CD4-positive, alpha-beta memory T cell (primary cell): ENCODE results near the gene ZNF740. TPM values are rescaled to one million over a fixed set of nuclear protein-coding genes. Genes with fewer than 3 reads are reported as not detected.
"Not testable (repeated sequence)": the region's sequence is repeated elsewhere in the genome, so short reads cannot be mapped to it uniquely, and the experiment has no call there.

ENCODE experiments used
- CTCF ChIA-PET: fragments of 350-600 bp; sonication (Branson Sonifier 250); formaldehyde crosslinking; loops from one replicate; lab custom pipeline; 2021; ENCODE audit warnings: inconsistent platforms; ENCODE audit not compliant: partially characterized antibody; lab: Charles Lee
- POLR2A ChIA-PET: fragments of 350-600 bp; sonication (Branson Sonifier 250); formaldehyde crosslinking; loops from one replicate; lab custom pipeline; 2021; ENCODE audit not compliant: partially characterized antibody; lab: Charles Lee
- DNase-seq, 5 donors: peaks; one replicate each; pipeline versions ENCODE4 v3.0.0 to v3.0.0-alpha.2; 2020 to 2022; ENCODE audit warnings: mixed read lengths in 1 of 5
- H3K27ac ChIP-seq: one replicate; pipeline ENCODE4 v1.7.0; 2013; ENCODE audit warnings: low read depth, low read length
- H3K27me3 ChIP-seq: 2 replicates; pipeline ENCODE4 v1.7.0; 2013; ENCODE audit warnings: mild to moderate bottlenecking, low read length, moderate library complexity; ENCODE audit not compliant: insufficient read depth
- H3K36me3 ChIP-seq: 2 replicates; pipeline ENCODE4 v1.7.0; 2013; ENCODE audit warnings: mild to moderate bottlenecking, low read length, moderate library complexity; ENCODE audit not compliant: insufficient read depth
- H3K4me1 ChIP-seq: 2 replicates; pipeline ENCODE4 v1.7.0; 2013; ENCODE audit warnings: mild to moderate bottlenecking, low read length, moderate library complexity; ENCODE audit not compliant: insufficient read depth
- H3K4me3 ChIP-seq, 2 donors: one replicate each; pipeline ENCODE4 v1.7.0; 2013; ENCODE audit warnings: low read length in 2 of 2, mild to moderate bottlenecking in 1 of 2
- H3K9me3 ChIP-seq, 2 donors: one replicate each; pipeline ENCODE4 v1.7.0; 2013; ENCODE audit warnings: low read length in 2 of 2, control low read depth in 1 of 2; ENCODE audit not compliant: control insufficient read depth in 1 of 2
- H3K27ac Mint-ChIP-seq, 7 donors: one replicate each; pipeline ENCODE4 v1.8.0; 2020 to 2021; ENCODE audit warnings: mixed read lengths in 7 of 7, mild to moderate bottlenecking in 6 of 7, inconsistent platforms in 3 of 7, moderate library complexity in 3 of 7
- H3K27me3 Mint-ChIP-seq, 2 donors: one replicate each; pipeline ENCODE4 v1.8.0; 2020 to 2021; ENCODE audit warnings: mixed read lengths in 2 of 2
- H3K36me3 Mint-ChIP-seq, 2 donors: one replicate each; pipeline ENCODE4 v1.8.0; 2020 to 2021; ENCODE audit warnings: mixed read lengths in 2 of 2, inconsistent platforms in 1 of 2, mild to moderate bottlenecking in 1 of 2
- H3K4me1 Mint-ChIP-seq, 4 donors: one replicate each; pipeline ENCODE4 v1.8.0; 2020 to 2021; ENCODE audit warnings: mixed read lengths in 4 of 4, mild to moderate bottlenecking in 1 of 4
- H3K4me3 Mint-ChIP-seq, 8 donors: one replicate each; pipeline ENCODE4 v1.8.0; 2020 to 2021; ENCODE audit warnings: mixed read lengths in 8 of 8, mild to moderate bottlenecking in 7 of 8, moderate library complexity in 6 of 8, inconsistent platforms in 3 of 8
- H3K9me3 Mint-ChIP-seq, 8 donors: one replicate each; pipeline ENCODE4 v1.8.0; 2020 to 2021; ENCODE audit warnings: mixed read lengths in 8 of 8, mild to moderate bottlenecking in 5 of 8, inconsistent platforms in 3 of 8, moderate library complexity in 1 of 8
- intact Hi-C: fragments of 100-400 bp; cut with micrococcal nuclease; formaldehyde crosslinking; loops from one replicate; pipeline ENCODE4 v1.15.1; 2023
- polyA plus RNA-seq, 2 donors: library from polyadenylated mRNA; unstranded; fragments of 300-500 nt; fragmentation: Illumina TruSeq; gene quantifications; one replicate each; pipeline ENCODE4 v1.2.3, GENCODE V29; 2021
- total RNA-seq, 2 experiments: library from RNA; stranded (reverse); gene quantifications; one replicate each; pipeline ENCODE4 v1.2.3, GENCODE V29; 2021

Gene ZNF740
- total and polyA plus RNA-seq, 4 experiments from 2014 or later: 0.90 to 113 (median 56.1) TPM

- H3K4me3 ChIP-seq, H3K9me3 ChIP-seq, H3K27me3 Mint-ChIP-seq, intact Hi-C loops, DNase-seq, H3K27me3 ChIP-seq, H3K9me3 Mint-ChIP-seq: not testable (repeated sequence)
- Mint-ChIP-seq H3K4me3 (peak overlapping the region in 3 of 8 donors; percentile 34 to 96 (median 89)), H3K27ac (peak overlapping the region in 6 of 7 donors; percentile 72 to 98 (median 97)), H3K4me1 (peaks cover 26 to 46% (median 38%) of the 10 kb centered on the region in 4 donors), H3K36me3 (peaks cover 6 to 27% of the 10 kb centered on the region in 2 donors)
- ChIA-PET POLR2A (interaction anchor here (1.2 to 17.3 kb wide), 5 partner anchors 24 to 322 kb away, joined by 3 to 463 read pairs (median 25); partner anchors contain the start of genes ITGB7, PFDN5 and TARBP2), CTCF (interaction anchor here (0.6 to 4.3 kb wide), 2 partner anchors 20 to 37 kb away, joined by 3 to 51 read pairs; no protein-coding TSS in a partner anchor)
- H3K27ac ChIP-seq: peak overlapping the region; percentile 89
- H3K36me3 ChIP-seq: peaks cover 17% of the 10 kb centered on the region
- H3K4me1 ChIP-seq: peaks cover 40% of the 10 kb centered on the region
Observed at GRCh38 chr12:53178803-53179202, 1.7 kb upstream of the ZNF740 start.

- Histone ChIP-seq H3K36me3 (peaks cover 22% of the 10 kb centered on the region), H3K4me3 (peak overlapping the region; percentile 56 to 74), H3K4me1 (peaks cover 47% of the 10 kb centered on the region), H3K9me3 (no peaks in the 10 kb centered on the region), H3K27ac (peak overlapping the region; percentile 89), H3K27me3 (no peaks in the 10 kb centered on the region)
- DNase-seq: no peak
- Mint-ChIP-seq H3K4me1 (peaks cover 33 to 56% (median 45%) of the 10 kb centered on the region in 4 donors), H3K36me3 (peaks cover 9 to 35% of the 10 kb centered on the region in 2 donors), H3K27ac (peak overlapping the region; percentile 88 to 98 (median 97)), H3K9me3 (peaks cover 0 to 2% (median 0%) of the 10 kb centered on the region in 8 donors), H3K27me3 (no peaks in the 10 kb centered on the region), H3K4me3 (peak overlapping the region; percentile 89 to 96 (median 90))
- CTCF ChIA-PET: interaction anchor here (0.9 to 4.3 kb wide), 7 partner anchors 15 to 165 kb away, joined by 3 to 51 read pairs (median 9); no protein-coding TSS in a partner anchor
- intact Hi-C loops: loop anchor here (1.0 to 2.0 kb wide), 14 partner anchors 11 to 321 kb away; partner anchors contain the start of genes AAAS, EIF4B, ESPL1 and MYG1
- POLR2A ChIA-PET: interaction anchor here (0.7 to 17.3 kb wide), 23 partner anchors 16 to 321 kb away, joined by 3 to 463 read pairs (median 9); partner anchors contain the start of genes AAAS, EIF4B, ESPL1 and ITGB7
Observed at GRCh38 chr12:53179687-53180219, 769 bp upstream of the ZNF740 start.

GRCh38 chr12:53180931-53181645 lies 566 bp downstream of the ZNF740 start:
- peaks cover 50% of the 10 kb centered on the region for H3K4me1 ChIP-seq
- CTCF ChIA-PET: interaction anchor here (0.6 to 4.3 kb wide), 16 partner anchors 9 to 164 kb away, joined by 3 to 51 read pairs (median 8); partner anchors contain the start of gene PFDN5
- peak in 1 of 5 donors; percentile 16 for DNase-seq
- intact Hi-C loops: loop anchor here (1.0 to 2.0 kb wide), 14 partner anchors 9 to 320 kb away; partner anchors contain the start of genes AAAS, EIF4B, ESPL1 and MYG1
- peaks cover 36% of the 10 kb centered on the region for H3K36me3 ChIP-seq
- Mint-ChIP-seq H3K4me1 (peaks cover 35 to 66% (median 49%) of the 10 kb centered on the region in 4 donors), H3K27me3 (no peaks in the 10 kb centered on the region), H3K36me3 (peaks cover 21 to 48% of the 10 kb centered on the region in 2 donors), H3K4me3 (peak overlapping the region; percentile 90 to 96 (median 91)), H3K9me3 (peaks cover 0 to 2% (median 0%) of the 10 kb centered on the region in 8 donors), H3K27ac (peak overlapping the region; percentile 88 to 98 (median 93))
- POLR2A ChIA-PET: interaction anchor here (0.8 to 17.3 kb wide), 27 partner anchors 11 to 320 kb away, joined by 3 to 463 read pairs (median 8); partner anchors contain the start of genes AAAS, EIF4B, ESPL1 and ITGB7
- no peaks in the 10 kb centered on the region for H3K27me3 ChIP-seq
- H3K9me3 ChIP-seq: no peaks in the 10 kb centered on the region
- H3K4me3 ChIP-seq: peak overlapping the region; percentile 56 to 74
- peak overlapping the region; percentile 89 for H3K27ac ChIP-seq

- no peak for DNase-seq
- H3K4me3 Mint-ChIP-seq: peak overlapping the region; percentile 90 to 96 (median 91)
- peaks cover 44% of the 10 kb centered on the region for H3K36me3 ChIP-seq
- H3K27me3 Mint-ChIP-seq: no peaks in the 10 kb centered on the region
- no peaks in the 10 kb centered on the region for H3K27me3 ChIP-seq
- no peaks in the 10 kb centered on the region for H3K9me3 ChIP-seq
- intact Hi-C loops: loop anchor here (2.0 kb wide), 4 partner anchors 19 to 319 kb away; partner anchors contain the start of genes PRR13 and TARBP2
- H3K4me3 ChIP-seq: peak overlapping the region; percentile 56 to 74
- peaks cover 0 to 2% (median 0%) of the 10 kb centered on the region in 8 donors for H3K9me3 Mint-ChIP-seq
- ChIA-PET CTCF (interaction anchor here (0.6 to 4.3 kb wide), 14 partner anchors 8 to 163 kb away, joined by 3 to 51 read pairs (median 8); partner anchors contain the start of gene PFDN5), POLR2A (interaction anchor here (0.5 to 17.3 kb wide), 11 partner anchors 21 to 319 kb away, joined by 3 to 463 read pairs (median 9); partner anchors contain the start of genes ESPL1, ITGB7, MYG1 and PFDN5)
- peak overlapping the region; percentile 89 for H3K27ac ChIP-seq
- H3K4me1 Mint-ChIP-seq: peaks cover 35 to 70% (median 49%) of the 10 kb centered on the region in 4 donors
- H3K4me1 ChIP-seq: peaks cover 50% of the 10 kb centered on the region
- peaks cover 30 to 56% of the 10 kb centered on the region in 2 donors for H3K36me3 Mint-ChIP-seq
- peak overlapping the region; percentile 13 to 94 (median 88) for H3K27ac Mint-ChIP-seq
Observed at GRCh38 chr12:53181935-53182334, 1.4 kb downstream of the ZNF740 start.

GRCh38 chr12:53182903-53183302 lies 2.4 kb downstream of the ZNF740 start:
- ChIA-PET CTCF (interaction anchor here (1.1 to 3.7 kb wide), 7 partner anchors 9 to 162 kb away, joined by 3 to 28 read pairs (median 8); partner anchors contain the start of gene PFDN5), POLR2A (interaction anchor here (0.9 to 17.3 kb wide), 8 partner anchors 10 to 117 kb away, joined by 3 to 463 read pairs (median 4); partner anchors contain the start of genes ESPL1 and ITGB7)
- intact Hi-C loops: no loop called here

GRCh38 chr12:53184828-53185227 lies 4.3 kb downstream of the ZNF740 start:
- H3K27ac ChIP-seq: no peak overlapping the region
- peaks cover 39% of the 10 kb centered on the region for H3K4me1 ChIP-seq
- ChIA-PET POLR2A (interaction anchor here (0.9 to 17.3 kb wide), 3 partner anchors 18 to 36 kb away, joined by 3 to 463 read pairs (median 6); partner anchors contain the start of gene ITGB7), CTCF (interaction anchor here (1.2 to 1.4 kb wide), 5 partner anchors 10 to 29 kb away, joined by 3 to 9 read pairs (median 4); no protein-coding TSS in a partner anchor)
- Mint-ChIP-seq H3K4me3 (peak overlapping the region in 1 of 8 donors; percentile 20), H3K36me3 (peaks cover 38 to 76% of the 10 kb centered on the region in 2 donors), H3K27ac (peak overlapping the region in 6 of 7 donors; percentile 38 to 91 (median 65)), H3K9me3 (peaks cover 0 to 2% (median 0%) of the 10 kb centered on the region in 8 donors), H3K27me3 (no peaks in the 10 kb centered on the region), H3K4me1 (peaks cover 30 to 61% (median 41%) of the 10 kb centered on the region in 4 donors)
- H3K36me3 ChIP-seq: peaks cover 65% of the 10 kb centered on the region
- intact Hi-C loops: no loop called here
- no peaks in the 10 kb centered on the region for H3K27me3 ChIP-seq
- H3K9me3 ChIP-seq: no peaks in the 10 kb centered on the region
- no peak overlapping the region for H3K4me3 ChIP-seq
- no peak for DNase-seq

More at GRCh38 chr12:53182903-53183302, 2.4 kb downstream of the ZNF740 start:
- Mint-ChIP-seq H3K36me3 (peaks cover 38 to 66% of the 10 kb centered on the region in 2 donors), H3K4me1 (peaks cover 35 to 70% (median 50%) of the 10 kb centered on the region in 4 donors), H3K9me3 (peaks cover 0 to 2% (median 0%) of the 10 kb centered on the region in 8 donors), H3K4me3 (peak overlapping the region; percentile 39 to 96 (median 90)), H3K27me3 (no peaks in the 10 kb centered on the region), H3K27ac (peak overlapping the region in 3 of 7 donors; percentile 71 to 89 (median 88))
- H3K36me3 ChIP-seq: peaks cover 54% of the 10 kb centered on the region
- H3K4me1 ChIP-seq: peaks cover 50% of the 10 kb centered on the region
- H3K27me3 ChIP-seq: no peaks in the 10 kb centered on the region
- H3K27ac ChIP-seq: no peak overlapping the region
- no peaks in the 10 kb centered on the region for H3K9me3 ChIP-seq
- no peak for DNase-seq
- no peak overlapping the region for H3K4me3 ChIP-seq
